ENCODE results near the gene OR11A1. TPM values are rescaled to one million over a fixed set of nuclear protein-coding genes. Genes with fewer than 3 reads are reported as not detected.

OR11A1 gene
- total RNA-seq (not detected), total RNA-seq (0 to 0.08 (median 0) reads per million in 172 experiments)
- polyA plus RNA-seq (2013, experiment 1 of 2): not detected
- polyA plus RNA-seq (2013, experiment 2 of 2): not detected

GRCh38 chr6:29456971-29457370 is at the start of gene OR11A1, which contains the start of gene OR2H1:
Gene OR11A1, minus strand, starts transcription at chr6:29457071. Its CDS starts 29,430 bp downstream, at chr6:29427641.
Gene OR2H1, plus strand, starts transcription at chr6:29457155. Its CDS starts 4,615 bp downstream, at chr6:29461770.
- TF ChIP-seq CTCF (IDR thresholded peaks at IDR 0.05): no peak
- no peaks in the 10 kb centered on the region for H3K4me1 Mint-ChIP-seq (ENCODE audit: low read depth)
- no peaks in the 10 kb centered on the region for H3K36me3 Mint-ChIP-seq (ENCODE audit: low read depth)
- H3K27me3 ChIP-seq (ENCODE audit: control insufficient read depth in 1 of 2, insufficient read depth in 2 of 2, low read length in 2 of 2): peaks cover 0 to 6% of the 10 kb centered on the region in 2 experiments
- ATAC-seq (ENCODE audit: poor library complexity): no peak
- no peaks in the 10 kb centered on the region for H3K9me3 Mint-ChIP-seq
- no peaks in the 10 kb centered on the region for H3K36me3 ChIP-seq (ENCODE audit: insufficient read depth, low read length)
- ChIA-PET CTCF (interaction anchor here (1.3 kb wide), 1 partner anchor 12 kb away, joined by 3 read pairs; no protein-coding TSS in a partner anchor), POLR2A (no interaction called here)
- H3K4me3 Mint-ChIP-seq: no peak within 1 kb of the TSS
- no peak within 1 kb of the TSS for H3K27ac Mint-ChIP-seq
- H3K4me3 ChIP-seq (ENCODE audit: low read length): no peak within 1 kb of the TSS
- no peaks in the 10 kb centered on the region for H3K9me3 ChIP-seq (ENCODE audit: control insufficient read depth in 1 of 2, insufficient read depth in 1 of 2, low read length in 2 of 2)
- peaks cover 28% of the 10 kb centered on the region for H3K27me3 Mint-ChIP-seq
- intact Hi-C loops (cut with DNase I, micrococcal nuclease): no loop called here
- DNase-seq: no peak
- H3K27ac ChIP-seq (ENCODE audit: low read depth in 1 of 2, low read length in 2 of 2): no peak within 1 kb of the TSS
- no peaks in the 10 kb centered on the region for H3K4me1 ChIP-seq (ENCODE audit: insufficient read depth, low read length)

- no peaks in the 10 kb centered on the region for H3K9me3 ChIP-seq (ENCODE audit: control insufficient read depth in 1 of 2, insufficient read depth in 1 of 2, low read length in 2 of 2)
- no peaks in the 10 kb centered on the region for H3K4me1 ChIP-seq (ENCODE audit: insufficient read depth, low read length)
- Mint-ChIP-seq H3K4me3 (no peak overlapping the region), H3K36me3 (ENCODE audit: low read depth) (no peaks in the 10 kb centered on the region), H3K4me1 (ENCODE audit: low read depth) (no peaks in the 10 kb centered on the region), H3K9me3 (no peaks in the 10 kb centered on the region), H3K27ac (no peak overlapping the region), H3K27me3 (peaks cover 38% of the 10 kb centered on the region)
- H3K27me3 ChIP-seq (ENCODE audit: control insufficient read depth in 1 of 2, insufficient read depth in 2 of 2, low read length in 2 of 2): peaks cover under 1 to 2% of the 10 kb centered on the region in 2 experiments
- no peak for DNase-seq
- H3K36me3 ChIP-seq (ENCODE audit: insufficient read depth, low read length): no peaks in the 10 kb centered on the region
- ATAC-seq (ENCODE audit: poor library complexity): no peak
- TF ChIP-seq CTCF (IDR thresholded peaks at IDR 0.05): no peak
- intact Hi-C loops (cut with DNase I, micrococcal nuclease): no loop called here
- POLR2A ChIA-PET: no interaction called here
- no peak overlapping the region for H3K27ac ChIP-seq (ENCODE audit: low read depth in 1 of 2, low read length in 2 of 2)
- CTCF ChIA-PET: no interaction called here
- no peak overlapping the region for H3K4me3 ChIP-seq (ENCODE audit: low read length)
These were observed 49.7 kb upstream of the OR11A1 start for GRCh38 chr6:29506446-29507067.

GRCh38 chr6:29505808-29506207 is 48.9 kb upstream of the OR11A1 start:
- no peak for TF ChIP-seq CTCF (IDR thresholded peaks at IDR 0.05)
- intact Hi-C loops (cut with DNase I, micrococcal nuclease): no loop called here
- H3K27ac ChIP-seq (ENCODE audit: low read depth in 1 of 2, low read length in 2 of 2): no peak overlapping the region
- Mint-ChIP-seq H3K9me3 (no peaks in the 10 kb centered on the region), H3K27me3 (peaks cover 42% of the 10 kb centered on the region), H3K4me1 (ENCODE audit: low read depth) (no peaks in the 10 kb centered on the region), H3K4me3 (no peak overlapping the region), H3K36me3 (ENCODE audit: low read depth) (no peaks in the 10 kb centered on the region), H3K27ac (no peak overlapping the region)
- H3K4me1 ChIP-seq (ENCODE audit: insufficient read depth, low read length): no peaks in the 10 kb centered on the region
- ATAC-seq (ENCODE audit: poor library complexity): no peak
- H3K9me3 ChIP-seq (ENCODE audit: control insufficient read depth in 1 of 2, insufficient read depth in 1 of 2, low read length in 2 of 2): no peaks in the 10 kb centered on the region
- no peak overlapping the region for H3K4me3 ChIP-seq (ENCODE audit: low read length)
- peaks cover 3 to 8% of the 10 kb centered on the region in 2 experiments for H3K27me3 ChIP-seq (ENCODE audit: control insufficient read depth in 1 of 2, insufficient read depth in 2 of 2, low read length in 2 of 2)
- ChIA-PET POLR2A (no interaction called here), CTCF (no interaction called here)
- H3K36me3 ChIP-seq (ENCODE audit: insufficient read depth, low read length): no peaks in the 10 kb centered on the region
- no peak for DNase-seq
